Tibial nerve (tissue), 4 donors: ENCODE measurements around the gene FBXO8.

ENCODE experiments used
- CTCF ChIP-seq, 5 experiments: fragments of 200-600 bp in 3 of 5; fragments of 450-650 bp in 2 of 5; sonication (generic) in 3 of 5; IDR thresholded peaks; one replicate each; pipeline ENCODE4 v1.5.1; 2016 to 2019; ENCODE audit warnings: antibody characterized with exemption in 5 of 5, mild to moderate bottlenecking in 3 of 5, moderate library complexity in 2 of 5
- EP300 ChIP-seq, 2 donors: sonication (generic); formaldehyde crosslinking; IDR thresholded peaks; one replicate each; pipeline ENCODE4 v1.6.1; 2017; ENCODE audit warnings: antibody characterized with exemption in 2 of 2, mild to moderate bottlenecking in 1 of 2
- POLR2A ChIP-seq, 2 donors: fragments of 450-650 bp; IDR thresholded peaks; one replicate each; pipeline ENCODE4 v1.6.1; 2017; ENCODE audit warnings: antibody characterized with exemption in 2 of 2, mild to moderate bottlenecking in 2 of 2, moderate library complexity in 2 of 2

GRCh38 chr4:174316546-174316945 is 33.1 kb upstream of the FBXO8 start:
- TF ChIP-seq CTCF (IDR thresholded peaks at IDR 0.05) (no peak), POLR2A (IDR thresholded peaks at IDR 0.05) (no peak), EP300 (IDR thresholded peaks at IDR 0.05) (no peak)
